A549 (cell line): Measurements from ENCODE around the gene FGF6.

Experiments used
- CTCF ChIP-seq: fragments of >200 bp; sonication (Bioruptor Twin); formaldehyde crosslinking; IDR thresholded peaks from 3 replicates; pipeline ENCODE4 v1.5.1; 2016
- EP300 ChIP-seq, 2 experiments: fragments of >200 bp; sonication (Bioruptor Twin); formaldehyde crosslinking; IDR thresholded peaks; 2 replicates in 1 of 2; 3 replicates in 1 of 2; pipeline ENCODE4 v1.6.1; 2016 to 2017
- ESRRA ChIP-seq: fragments of 150-350 bp; IDR thresholded peaks from 2 replicates; pipeline ENCODE4 v1.6.1; 2014; ENCODE audit warnings: mild to moderate bottlenecking, low read length, borderline replicate concordance
- GATA3 ChIP-seq: IDR thresholded peaks from 2 replicates; pipeline ENCODE4 v1.6.1; 2012; ENCODE audit warnings: borderline replicate concordance
- HDAC2 ChIP-seq: fragments of 200-600 bp; sonication (generic); IDR thresholded peaks from 2 replicates; pipeline ENCODE4 v1.6.1; 2016
- KDM1A ChIP-seq: fragments of 200-600 bp; sonication (generic); IDR thresholded peaks from 2 replicates; pipeline ENCODE4 v1.6.1; 2016; ENCODE audit warnings: low read depth, mild to moderate bottlenecking
- MYC ChIP-seq: IDR thresholded peaks from 2 replicates; pipeline ENCODE4 v1.6.1; 2012; ENCODE audit warnings: mild to moderate bottlenecking, inconsistent platforms, low read length, improper control_type of control experiment, borderline replicate concordance
- NPAS2 ChIP-seq: fragments of 250-450 bp; sonication (Bioruptor Pico); IDR thresholded peaks from 2 replicates; pipeline ENCODE4 v1.8.0; 2022; ENCODE audit warnings: mild to moderate bottlenecking, moderate library complexity, borderline replicate concordance
- NR3C1 ChIP-seq: fragments of >200 bp; sonication (Bioruptor Twin); formaldehyde crosslinking; IDR thresholded peaks from 3 replicates; pipeline ENCODE4 v1.6.1; 2017
- POLR2A ChIP-seq: IDR thresholded peaks from 2 replicates; pipeline ENCODE4 v1.6.1; 2012; ENCODE audit warnings: mild to moderate bottlenecking, low read length
- RARB ChIP-seq: fragments of 250-450 bp; sonication (Bioruptor Pico); IDR thresholded peaks from 2 replicates; pipeline ENCODE4 v1.8.0; 2021; ENCODE audit warnings: mild to moderate bottlenecking, moderate library complexity
- ZNF302 ChIP-seq: fragments of 250-450 bp; sonication (Bioruptor Pico); IDR thresholded peaks from 2 replicates; pipeline ENCODE4 v1.9.0; 2021; ENCODE audit warnings: inconsistent platforms, mild to moderate bottlenecking, moderate library complexity
- TF ChIP-seq, protein P1 (sequence below): IDR thresholded peaks from 2 replicates; pipeline ENCODE4 v1.6.1; 2012

- TF ChIP-seq CTCF = no peak
- TF ChIP-seq, protein P1, sequence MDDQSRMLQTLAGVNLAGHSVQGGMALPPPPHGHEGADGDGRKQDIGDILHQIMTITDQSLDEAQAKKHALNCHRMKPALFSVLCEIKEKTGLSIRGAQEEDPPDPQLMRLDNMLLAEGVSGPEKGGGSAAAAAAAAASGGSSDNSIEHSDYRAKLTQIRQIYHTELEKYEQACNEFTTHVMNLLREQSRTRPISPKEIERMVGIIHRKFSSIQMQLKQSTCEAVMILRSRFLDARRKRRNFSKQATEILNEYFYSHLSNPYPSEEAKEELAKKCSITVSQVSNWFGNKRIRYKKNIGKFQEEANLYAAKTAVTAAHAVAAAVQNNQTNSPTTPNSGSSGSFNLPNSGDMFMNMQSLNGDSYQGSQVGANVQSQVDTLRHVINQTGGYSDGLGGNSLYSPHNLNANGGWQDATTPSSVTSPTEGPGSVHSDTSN = no peak
- TF ChIP-seq RARB (CRISPR knock-in tag) = no peak
- TF ChIP-seq EP300 (IDR thresholded peaks at IDR 0.05) = no peak
- TF ChIP-seq POLR2A = no peak
- TF ChIP-seq HDAC2 = no peak
- no peak for TF ChIP-seq NR3C1
- TF ChIP-seq ZNF302 (CRISPR knock-in tag) = no peak
- TF ChIP-seq KDM1A = no peak
- TF ChIP-seq MYC = no peak
- TF ChIP-seq ESRRA = no peak
- no peak for TF ChIP-seq NPAS2 (CRISPR knock-in tag)
- TF ChIP-seq GATA3 = no peak
These were observed 15.1 kb upstream of the FGF6 start for GRCh38 chr12:4460761-4461160.
